PC-3 (cell line): ENCODE data around the gene DYNLL2. TPM values are rescaled to one million over a fixed set of nuclear protein-coding genes. Genes with fewer than 3 reads are reported as not detected.

Source experiments
- ATAC-seq: fragments of 200-7000 bp; cut with Tn5 transposase; 2 replicates; pipeline ENCODE4 v1.9.1; 2020; ENCODE audit warnings: mild to moderate bottlenecking, moderate library complexity
- BruUV-seq: library from RNA; stranded (reverse); fragments of 400-500 nt; replicated peaks from 2 replicates; lab custom pipeline; 2021; lab: Mats Ljungman, UMichigan
- CTCF ChIA-PET: fragments of 300-600 bp; sonication (Branson Sonifier 250); formaldehyde crosslinking; loops from one replicate; lab custom pipeline; 2022; ENCODE audit warnings: antibody characterized with exemption; lab: Charles Lee
- POLR2A ChIA-PET: fragments of 300-600 bp; sonication (Branson Sonifier 250); formaldehyde crosslinking; loops from one replicate; lab custom pipeline; 2022; ENCODE audit warnings: antibody characterized with exemption; ENCODE audit not compliant: unreplicated experiment; lab: Charles Lee
- DNase-seq: peaks from one replicate; pipeline ENCODE4 v3.0.0-alpha.2; 2015
- H2AFZ ChIP-seq: fragments of 300-600 bp; sonication (generic); 2 replicates; pipeline ENCODE4 v1.6.0; 2016; ENCODE audit warnings: antibody characterized with exemption, low read length
- H3F3A ChIP-seq: fragments of 300-600 bp; sonication (generic); one replicate; pipeline ENCODE4 v1.6.0; 2017; ENCODE audit warnings: antibody characterized with exemption, low read length, control low read depth, mild to moderate bottlenecking; ENCODE audit not compliant: unreplicated experiment
- H3K27ac ChIP-seq: fragments of 300-600 bp; sonication (generic); 2 replicates; pipeline ENCODE4 v1.5.1; 2016; ENCODE audit warnings: mild to moderate bottlenecking, low read length
- H3K27me3 ChIP-seq: fragments of 300-600 bp; sonication (generic); 2 replicates; pipeline ENCODE4 v1.6.1; 2016; ENCODE audit warnings: low read length, mixed read lengths
- H3K36me3 ChIP-seq: fragments of 300-600 bp; sonication (generic); 2 replicates; pipeline ENCODE4 v1.6.1; 2016; ENCODE audit warnings: low read depth, mixed run types, low read length, mixed read lengths
- H3K4me1 ChIP-seq: fragments of 300-600 bp; sonication (generic); 2 replicates; pipeline ENCODE4 v1.5.1; 2016; ENCODE audit warnings: low read length; ENCODE audit not compliant: insufficient read depth
- H3K4me2 ChIP-seq: fragments of 300-600 bp; sonication (generic); 2 replicates; pipeline ENCODE4 v1.6.0; 2016; ENCODE audit warnings: low read length
- H3K4me3 ChIP-seq: fragments of 300-600 bp; sonication (generic); 2 replicates; pipeline ENCODE4 v1.5.1; 2016; ENCODE audit warnings: mild to moderate bottlenecking, low read length, mixed read lengths
- H3K79me2 ChIP-seq: fragments of 300-600 bp; sonication (generic); 2 replicates; pipeline ENCODE4 v1.6.1; 2017; ENCODE audit warnings: low read length, mixed read lengths
- H3K9ac ChIP-seq: fragments of 300-600 bp; sonication (generic); 2 replicates; pipeline ENCODE4 v1.6.0; 2016; ENCODE audit warnings: mild to moderate bottlenecking, low read length
- H3K9me2 ChIP-seq: fragments of 300-600 bp; sonication (generic); replicated peaks from 2 replicates; pipeline ENCODE4 v1.6.1; 2016; ENCODE audit warnings: mixed run types, low read length, mixed read lengths
- H3K9me3 ChIP-seq: fragments of 300-600 bp; sonication (generic); 2 replicates; pipeline ENCODE4 v1.6.1; 2016; ENCODE audit warnings: low read length, mixed read lengths
- H4K20me1 ChIP-seq: fragments of 300-600 bp; sonication (generic); 2 replicates; pipeline ENCODE4 v1.6.1; 2016; ENCODE audit warnings: low read length, mixed read lengths
- CTCF ChIP-seq: fragments of 300-600 bp; sonication (generic); conservative IDR thresholded peaks from 2 replicates; pipeline ENCODE4 v1.5.1; 2017; ENCODE audit warnings: antibody characterized with exemption, low read depth, mild to moderate bottlenecking, low read length
- EZH2 ChIP-seq: fragments of 300-600 bp; sonication (generic); IDR thresholded peaks from one replicate; pipeline ENCODE4 v1.6.1; 2017; ENCODE audit warnings: antibody characterized with exemption, mild to moderate bottlenecking, low read length; ENCODE audit not compliant: unreplicated experiment
- EZH2phosphoT487 ChIP-seq: fragments of 300-600 bp; sonication (generic); IDR thresholded peaks from 2 replicates; pipeline ENCODE4 v1.6.1; 2018; ENCODE audit warnings: mild to moderate bottlenecking, antibody characterized with exemption, low read length, borderline replicate concordance
- intact Hi-C: fragments of 100-400 bp; cut with micrococcal nuclease; formaldehyde crosslinking; loops from 2 replicates; pipeline ENCODE4 v1.9.0; 2023
- total RNA-seq: library from RNA; depleted of rRNA; stranded (reverse); fragments of >200 nt; gene quantifications from 2 replicates; pipeline ENCODE4 v1.2.3, GENCODE V29; 2014; rRNA removed

DYNLL2 gene
- total RNA-seq, 1 experiment from 2014 or later = 38.0 TPM

GRCh38 chr17:58144801-58145200 is 61.6 kb downstream of the DYNLL2 start:
- no peak for ATAC-seq
- no peak overlapping the region for H3K4me2 ChIP-seq
- DNase-seq = no peak
- ChIA-PET CTCF (no interaction called here), POLR2A (no interaction called here)
- no peaks in the 10 kb centered on the region for H3K79me2 ChIP-seq
- no peak overlapping the region for H3K27ac ChIP-seq
- intact Hi-C loops = no loop called here
- H3K27me3 ChIP-seq = peaks cover 72% of the 10 kb centered on the region
- H3K9ac ChIP-seq = no peak overlapping the region
- H3K9me3 ChIP-seq = peaks cover 23% of the 10 kb centered on the region
- TF ChIP-seq EZH2 (no peak), EZH2phosphoT487 (no peak), CTCF (no peak)
- no TSS peak for BruUV-seq
- H2AFZ ChIP-seq = no peak overlapping the region
- H3K4me1 ChIP-seq = no peaks in the 10 kb centered on the region
- H4K20me1 ChIP-seq = no peaks in the 10 kb centered on the region
- H3F3A ChIP-seq = peaks cover 4% of the 10 kb centered on the region
- 0 out of 2 replicates have a peak, but pooled peaks cover 3% of the 10 kb centered on the region for H3K36me3 ChIP-seq
- H3K4me3 ChIP-seq = no peak overlapping the region
- H3K9me2 ChIP-seq = no peaks in the 10 kb centered on the region

Other genes with a start within 250 kb of the DYNLL2 start
- gene MRPS23, start 233.4 kb upstream of the DYNLL2 start, total RNA-seq = 63.9 and 97.5 TPM in 2 replicates
- 31.6 and 53.4 TPM in 2 replicates for gene CUEDC1, start 128.0 kb upstream of the DYNLL2 start, total RNA-seq
- gene VEZF1, start 95.2 kb upstream of the DYNLL2 start, total RNA-seq = 70.1 and 78.1 TPM in 2 replicates
- gene SRSF1, start 76.2 kb upstream of the DYNLL2 start, total RNA-seq = 325 and 342 TPM in 2 replicates
- not detected in 2 replicates for gene OR4D1, start 65.0 kb downstream of the DYNLL2 start, total RNA-seq
- not detected in 2 replicates for gene OR4D2, start 83.6 kb downstream of the DYNLL2 start, total RNA-seq
- not detected in 2 replicates for gene EPX, start 109.3 kb downstream of the DYNLL2 start, total RNA-seq
- 23.9 and 33.1 TPM in 2 replicates for gene MKS1, start 135.8 kb downstream of the DYNLL2 start, total RNA-seq
- gene LPO, start 155.2 kb downstream of the DYNLL2 start, total RNA-seq = not detected in 2 replicates
- gene MPO, start 197.5 kb downstream of the DYNLL2 start, total RNA-seq = not detected in 2 replicates
- 4.3 and 8.3 TPM in 2 replicates for gene TSPOAP1, start 245.4 kb downstream of the DYNLL2 start, total RNA-seq